IPS DF 4.7 (cell line): ENCODE data around the gene ALS2.
"Not testable (repeated sequence)": the region's sequence is repeated elsewhere in the genome, so short reads cannot be mapped to it uniquely, and the experiment has no call there.

Experiments
- DNase-seq: peaks from one replicate; pipeline ENCODE4 v3.0.0-alpha.2; 2013; ENCODE audit warnings: low spot score; ENCODE audit errors: extremely low read depth

ALS2 gene

GRCh38 chr2:201780674-201781493 lies at the start of gene ALS2:
Gene ALS2, minus strand, starts transcription at chr2:201780933. Its CDS starts 12,048 bp downstream, at chr2:201768885.
- peak; percentile 96 for DNase-seq

GRCh38 chr2:201828220-201828619 lies 47.5 kb upstream of the ALS2 start:
- no peak for DNase-seq

- DNase-seq = no peak
Measured at GRCh38 chr2:201827621-201828020, 46.9 kb upstream of the ALS2 start.

GRCh38 chr2:201824212-201824611 lies 43.5 kb upstream of the ALS2 start:
- no peak for DNase-seq

GRCh38 chr2:201821080-201821479 lies 40.3 kb upstream of the ALS2 start:
- DNase-seq = no peak

- DNase-seq = no peak
Measured at GRCh38 chr2:201820383-201821007, 39.8 kb upstream of the ALS2 start.

- DNase-seq = no peak
Measured at GRCh38 chr2:201816657-201817575, 36.2 kb upstream of the ALS2 start.

- no peak for DNase-seq
Measured at GRCh38 chr2:201813996-201814760, 33.4 kb upstream of the ALS2 start.

GRCh38 chr2:201810604-201811003 lies 29.9 kb upstream of the ALS2 start:
- DNase-seq = not testable (repeated sequence)

GRCh38 chr2:201809633-201810032 lies 28.9 kb upstream of the ALS2 start:
- DNase-seq = no peak

- DNase-seq = no peak
Measured at GRCh38 chr2:201808027-201808426, 27.3 kb upstream of the ALS2 start.

GRCh38 chr2:201807452-201807999 lies 26.8 kb upstream of the ALS2 start:
- no peak for DNase-seq

- no peak for DNase-seq
Measured at GRCh38 chr2:201806442-201807170, 25.9 kb upstream of the ALS2 start, which contains the start of gene CDK15. Gene CDK15, plus strand, starts transcription at chr2:201806537. Its CDS starts 128 bp downstream, at chr2:201806665.

- DNase-seq = not testable (repeated sequence)
Measured at GRCh38 chr2:201798914-201799285, 18.2 kb upstream of the ALS2 start.

GRCh38 chr2:201798252-201798913 lies 17.6 kb upstream of the ALS2 start:
- DNase-seq = no peak

GRCh38 chr2:201797175-201797840 lies 16.6 kb upstream of the ALS2 start:
- no peak for DNase-seq

GRCh38 chr2:201796478-201796865 lies 15.7 kb upstream of the ALS2 start:
- DNase-seq = no peak

GRCh38 chr2:201795607-201796477 lies 15.1 kb upstream of the ALS2 start:
- no peak for DNase-seq
